Heart right ventricle (tissue), 16 donors: ENCODE data around the gene AGAP1. TPM values are rescaled to one million over a fixed set of nuclear protein-coding genes. Genes with fewer than 3 reads are reported as not detected.

Experiments used
- ATAC-seq, 8 donors: fragments of 200-7000 bp; cut with Tn5 transposase; one replicate each; pipeline ENCODE4 v1.9.1; 2020; ENCODE audit warnings: mild to moderate bottlenecking in 8 of 8, moderate library complexity in 8 of 8, moderate number of reproducible peaks in 1 of 8
- DNase-seq, 2 donors: peaks; one replicate each; pipeline ENCODE4 v3.0.0-alpha.2; 2020
- H3K27ac ChIP-seq, 10 donors: fragments of 200-600 bp; sonication (generic) in 2 of 10; one replicate each; pipeline versions ENCODE4 v1.5.0 to v1.8.0; 2020 to 2022; ENCODE audit warnings: mild to moderate bottlenecking in 3 of 10
- H3K27me3 ChIP-seq, 7 donors: fragments of 200-600 bp; one replicate each; pipeline ENCODE4 v1.8.0; 2021 to 2022; ENCODE audit warnings: mild to moderate bottlenecking in 2 of 7
- H3K36me3 ChIP-seq, 9 donors: fragments of 200-600 bp; sonication (generic) in 1 of 9; one replicate each; pipeline versions ENCODE4 v1.5.0 to v1.8.0; 2020 to 2022; ENCODE audit warnings: mild to moderate bottlenecking in 2 of 9
- H3K4me1 ChIP-seq, 9 donors: fragments of 200-600 bp; sonication (generic) in 1 of 9; one replicate each; pipeline versions ENCODE4 v1.5.0 to v1.8.0; 2020 to 2022; ENCODE audit warnings: mild to moderate bottlenecking in 4 of 9
- H3K4me3 ChIP-seq, 10 donors: fragments of 200-600 bp; sonication (generic) in 2 of 10; one replicate each; pipeline versions ENCODE4 v1.5.0 to v1.8.0; 2020 to 2022; ENCODE audit warnings: mild to moderate bottlenecking in 7 of 10, moderate library complexity in 2 of 10
- H3K9me3 ChIP-seq, 11 donors: fragments of 200-600 bp in 10 of 11; sonication (generic) in 2 of 11; one replicate each; pipeline versions ENCODE4 v1.5.0 to v1.8.0; 2013 to 2022; ENCODE audit warnings: mild to moderate bottlenecking in 2 of 11, control low read depth in 1 of 11, moderate library complexity in 1 of 11
- WGBS, 2 donors: extraction: QIAGEN DNeasy Blood & Tissue Kit; methylation state at CpG; one replicate each; pipeline ENCODE4 v1.1.7; 2013; ENCODE audit warnings: inconsistent platforms in 1 of 2; 5-methylcytosine and 5-hydroxymethylcytosine counted together
- intact Hi-C, 10 donors: fragments of 100-400 bp; cut with DNase I; formaldehyde crosslinking; loops; one replicate each; pipeline versions ENCODE4 v1.11.1 to v1.14.2; 2022
- polyA plus RNA-seq, 2 donors: library from polyadenylated mRNA; stranded (reverse); fragments of 200-250 nt; gene quantifications; one replicate each; pipeline ENCODE4 v1.2.3, GENCODE V29; 2013
- total RNA-seq, 10 donors: library from RNA; stranded (reverse); fragmentation: NEBNext Ultra II Directional in 3 of 10; extraction: Animal tissue kit (Norgen Biotek cat#: 25700) in 3 of 10; gene quantifications; one replicate each; pipeline versions ENCODE4 v1.2.1 to v1.2.4, GENCODE V29; 2021 to 2023
- TF ChIP-seq, protein P1 (sequence below), 9 donors: fragments of 200-600 bp; sonication (generic) in 2 of 9; IDR thresholded peaks; one replicate each; pipeline versions ENCODE4 v1.5.0 to v1.8.0; 2021 to 2022; ENCODE audit warnings: antibody characterized with exemption in 9 of 9, mild to moderate bottlenecking in 5 of 9, moderate library complexity in 1 of 9
- donor health status: Arrhythmogenic right ventricular cardiomyopathy.
- donor health status: ischemic (EF 13 %, LVEDD 7.1; RV severe dilation, severe dysfunction).
- donor health status: healthy with polysubstance abuse.
- donor health status: DM: no; HTN: yes; CAD: no.
- donor health status: DM: no; HTN: no; CAD: no.
- donor health status: ischemic (EF 25% LVEDD 6.9; RV normal size, moderate dysfunction).
- donor health status: ischemic (EF 25% LVEDD 5.7; RV mildly dilated, moderate dysfunction).
- donor health status: healthy.
- donor health status: DM: yes; HTN: yes; CAD: no.
- donor health status: Ischemic cardiomyopathy.
- donor health status: ischemic (EF 35%, LVEDD 5.7; RV mildly dilated, moderate dysfunction).
- donor health status: nonischemic (EF 11% LVEDD 7.7; RV severe dilation, severe dysfunction).
- donor health status: DM: yes; HTN: yes; CAD: no.
- donor health status: PGD.
- donor health status: ischemic (EF 29% LVEDD 5.4; RV normal size, mild dysfunction).
- donor health status: nonischemic (EF 23%, LVEDD 6.1; RV moderate dilation, normal function).

Gene AGAP1
- total and polyA plus RNA-seq, 12 donors: 3.5 to 29.2 (median 19.4) TPM

GRCh38 chr2:235841863-235842262, 348.0 kb downstream of the AGAP1 start:
- TF ChIP-seq, protein P1, sequence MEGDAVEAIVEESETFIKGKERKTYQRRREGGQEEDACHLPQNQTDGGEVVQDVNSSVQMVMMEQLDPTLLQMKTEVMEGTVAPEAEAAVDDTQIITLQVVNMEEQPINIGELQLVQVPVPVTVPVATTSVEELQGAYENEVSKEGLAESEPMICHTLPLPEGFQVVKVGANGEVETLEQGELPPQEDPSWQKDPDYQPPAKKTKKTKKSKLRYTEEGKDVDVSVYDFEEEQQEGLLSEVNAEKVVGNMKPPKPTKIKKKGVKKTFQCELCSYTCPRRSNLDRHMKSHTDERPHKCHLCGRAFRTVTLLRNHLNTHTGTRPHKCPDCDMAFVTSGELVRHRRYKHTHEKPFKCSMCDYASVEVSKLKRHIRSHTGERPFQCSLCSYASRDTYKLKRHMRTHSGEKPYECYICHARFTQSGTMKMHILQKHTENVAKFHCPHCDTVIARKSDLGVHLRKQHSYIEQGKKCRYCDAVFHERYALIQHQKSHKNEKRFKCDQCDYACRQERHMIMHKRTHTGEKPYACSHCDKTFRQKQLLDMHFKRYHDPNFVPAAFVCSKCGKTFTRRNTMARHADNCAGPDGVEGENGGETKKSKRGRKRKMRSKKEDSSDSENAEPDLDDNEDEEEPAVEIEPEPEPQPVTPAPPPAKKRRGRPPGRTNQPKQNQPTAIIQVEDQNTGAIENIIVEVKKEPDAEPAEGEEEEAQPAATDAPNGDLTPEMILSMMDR (IDR thresholded peaks at IDR 0.05): no peak

DNA sequence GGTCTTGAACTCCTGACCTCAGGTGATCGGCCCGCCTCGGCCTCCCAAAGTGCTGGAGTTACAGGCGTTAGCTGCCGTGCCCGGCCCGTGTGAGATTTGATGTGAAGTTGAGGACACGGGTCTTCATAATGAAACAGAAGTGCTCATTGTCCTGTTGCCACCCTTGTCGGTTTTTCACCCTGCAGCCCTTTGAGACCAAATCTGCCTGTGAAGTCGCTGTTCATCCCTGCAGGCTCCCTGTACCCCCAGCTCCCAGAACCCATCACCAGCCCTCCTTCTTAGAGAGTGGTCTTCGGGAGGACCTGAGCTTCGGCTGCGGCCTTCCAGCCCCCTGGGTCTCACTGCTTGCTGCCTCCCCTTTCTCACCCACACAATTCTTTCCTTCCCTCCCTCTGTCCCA, 349.1 kb downstream of the AGAP1 start:
- no peaks in the 10 kb centered on the region for H3K36me3 ChIP-seq
- H3K4me3 ChIP-seq: no peak overlapping the region
- DNase-seq (no peak), ATAC-seq (no peak)
- no peaks in the 10 kb centered on the region for H3K9me3 ChIP-seq
- no peaks in the 10 kb centered on the region for H3K4me1 ChIP-seq
- 96% methylated on average over 13 of the region's 13 CpGs for whole genome bisulfite sequencing, 2 donors
- TF ChIP-seq, protein P1 (IDR thresholded peaks at IDR 0.05): no peak
- no peaks in the 10 kb centered on the region for H3K27me3 ChIP-seq
- intact Hi-C loops: no loop called here
- H3K27ac ChIP-seq: no peak overlapping the region

More at GRCh38 chr2:235841863-235842262, 348.0 kb downstream of the AGAP1 start:
- no peak for DNase-seq
- Histone ChIP-seq H3K27ac (no peak overlapping the region), H3K9me3 (no peaks in the 10 kb centered on the region), H3K27me3 (no peaks in the 10 kb centered on the region), H3K4me1 (no peaks in the 10 kb centered on the region), H3K4me3 (no peak overlapping the region), H3K36me3 (no peaks in the 10 kb centered on the region)
- no peak for ATAC-seq
- WGBS, 2 donors: 86% methylated on average over 13 of the region's 13 CpGs
- intact Hi-C loops: no loop called here

- ATAC-seq (no peak), DNase-seq (no peak)
- H3K27ac ChIP-seq: no peak overlapping the region
- intact Hi-C loops: no loop called here
- WGBS, 2 donors: 92 to 93% methylated on average over 12 of the region's 12 CpGs
- H3K27me3 ChIP-seq: no peaks in the 10 kb centered on the region
- H3K4me1 ChIP-seq: no peaks in the 10 kb centered on the region
- H3K36me3 ChIP-seq: no peaks in the 10 kb centered on the region
- H3K4me3 ChIP-seq: no peak overlapping the region
- TF ChIP-seq, protein P1 (IDR thresholded peaks at IDR 0.05): no peak
- no peaks in the 10 kb centered on the region for H3K9me3 ChIP-seq
These were observed 349.9 kb downstream of the AGAP1 start for GRCh38 chr2:235843591-235844395.

DNA sequence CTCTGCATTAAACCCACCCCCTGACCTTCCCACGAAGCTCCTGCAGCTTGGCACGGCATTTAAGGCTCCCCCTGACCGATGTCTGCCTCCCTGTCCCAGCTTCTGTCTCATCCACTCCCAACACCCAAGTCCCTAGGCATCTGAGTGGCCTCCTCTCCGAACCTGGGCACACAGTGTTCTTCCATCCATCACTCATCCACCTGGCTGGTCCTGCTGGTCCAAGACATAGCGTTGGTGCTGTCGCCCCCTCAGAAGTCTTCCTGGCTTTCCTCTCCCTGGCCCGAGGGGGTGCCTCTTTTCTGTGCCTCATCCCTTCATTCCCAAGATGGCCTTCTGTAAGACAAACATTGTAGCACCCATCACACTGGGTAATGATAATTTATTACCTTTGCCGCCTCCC, 350.7 kb downstream of the AGAP1 start:
- Histone ChIP-seq H3K27ac (no peak overlapping the region), H3K4me3 (no peak overlapping the region), H3K4me1 (no peaks in the 10 kb centered on the region), H3K9me3 (no peaks in the 10 kb centered on the region), H3K27me3 (no peaks in the 10 kb centered on the region), H3K36me3 (no peaks in the 10 kb centered on the region)
- 96 to 98% methylated on average over 8 of the region's 8 CpGs for WGBS, 2 donors
- DNase-seq (no peak), ATAC-seq (no peak)
- TF ChIP-seq, protein P1 (IDR thresholded peaks at IDR 0.05): no peak
- intact Hi-C loops: no loop called here
